ENCODE data around the gene TTC34. TPM values are rescaled to one million over a fixed set of nuclear protein-coding genes. Genes with fewer than 3 reads are reported as not detected.

TTC34 gene
- total and polyA plus RNA-seq, 10 of the 15 experiments (the other 5 are each of a cell fraction or from before 2014, with no cell fraction given): 0.03 to 0.49 (median 0.05) TPM; not detected in 2

GRCh38 chr1:2795926-2796325 is 5.6 kb downstream of the TTC34 start:
- TF ChIP-seq HSF1 (IDR thresholded peaks at IDR 0.05; ENCODE audit: low read depth, low read length) (no peak), SRF (IDR thresholded peaks at IDR 0.05; ENCODE audit: low read depth in 2 of 2, low read length in 2 of 2) (no peak), RBBP5 (conservative IDR thresholded peaks at IDR 0.05) (no peak), ZBED1 (IDR thresholded peaks at IDR 0.05; ENCODE audit: borderline replicate concordance) (no peak), EZH2 (IDR thresholded peaks at IDR 0.05; ENCODE audit: borderline replicate concordance, control insufficient read depth, low read depth, low read length) (no peak), MEF2B (IDR thresholded peaks at IDR 0.05; ENCODE audit: partially characterized antibody, poor library complexity, severe bottlenecking) (no peak), PAX5 (IDR thresholded peaks at IDR 0.05; ENCODE audit: borderline replicate concordance, low read depth, low read length) (no peak), ZBTB11 (CRISPR knock-in tag; IDR thresholded peaks at IDR 0.05) (no peak), SP1 (IDR thresholded peaks at IDR 0.05; ENCODE audit: low read depth, low read length) (no peak)
- TF ChIP-seq, protein P1, sequence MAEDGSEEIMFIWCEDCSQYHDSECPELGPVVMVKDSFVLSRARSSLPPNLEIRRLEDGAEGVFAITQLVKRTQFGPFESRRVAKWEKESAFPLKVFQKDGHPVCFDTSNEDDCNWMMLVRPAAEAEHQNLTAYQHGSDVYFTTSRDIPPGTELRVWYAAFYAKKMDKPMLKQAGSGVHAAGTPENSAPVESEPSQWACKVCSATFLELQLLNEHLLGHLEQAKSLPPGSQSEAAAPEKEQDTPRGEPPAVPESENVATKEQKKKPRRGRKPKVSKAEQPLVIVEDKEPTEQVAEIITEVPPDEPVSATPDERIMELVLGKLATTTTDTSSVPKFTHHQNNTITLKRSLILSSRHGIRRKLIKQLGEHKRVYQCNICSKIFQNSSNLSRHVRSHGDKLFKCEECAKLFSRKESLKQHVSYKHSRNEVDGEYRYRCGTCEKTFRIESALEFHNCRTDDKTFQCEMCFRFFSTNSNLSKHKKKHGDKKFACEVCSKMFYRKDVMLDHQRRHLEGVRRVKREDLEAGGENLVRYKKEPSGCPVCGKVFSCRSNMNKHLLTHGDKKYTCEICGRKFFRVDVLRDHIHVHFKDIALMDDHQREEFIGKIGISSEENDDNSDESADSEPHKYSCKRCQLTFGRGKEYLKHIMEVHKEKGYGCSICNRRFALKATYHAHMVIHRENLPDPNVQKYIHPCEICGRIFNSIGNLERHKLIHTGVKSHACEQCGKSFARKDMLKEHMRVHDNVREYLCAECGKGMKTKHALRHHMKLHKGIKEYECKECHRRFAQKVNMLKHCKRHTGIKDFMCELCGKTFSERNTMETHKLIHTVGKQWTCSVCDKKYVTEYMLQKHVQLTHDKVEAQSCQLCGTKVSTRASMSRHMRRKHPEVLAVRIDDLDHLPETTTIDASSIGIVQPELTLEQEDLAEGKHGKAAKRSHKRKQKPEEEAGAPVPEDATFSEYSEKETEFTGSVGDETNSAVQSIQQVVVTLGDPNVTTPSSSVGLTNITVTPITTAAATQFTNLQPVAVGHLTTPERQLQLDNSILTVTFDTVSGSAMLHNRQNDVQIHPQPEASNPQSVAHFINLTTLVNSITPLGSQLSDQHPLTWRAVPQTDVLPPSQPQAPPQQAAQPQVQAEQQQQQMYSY (CRISPR knock-in tag; IDR thresholded peaks at IDR 0.05): no peak
- WGBS (ENCODE audit: insufficient coverage, insufficient replicate concordance, low lambda C conversion rate, missing lambda C conversion rate): 18% methylated on average over 6 of the region's 6 CpGs
- BruUV-seq (replicated peaks): no TSS peak
- ChIA-PET SMC1A (ENCODE audit: uncharacterized antibody, unreplicated experiment) (no interaction called here), POLR2A (no interaction called here), RAD21 (ENCODE audit: unreplicated experiment) (no interaction called here), CTCF (no interaction called here)
- no peaks in the 10 kb centered on the region for H3K79me2 ChIP-seq (ENCODE audit: control insufficient read depth, insufficient read depth, low read length)
- in situ Hi-C loops (cut with MboI): loop anchor here (10.0 to 25.0 kb wide), 2 partner anchors 381 to 834 kb away; partner anchors contain the start of gene PEX10
- no peaks in the 10 kb centered on the region for H3K4me1 ChIP-seq (ENCODE audit: control insufficient read depth, insufficient read depth, low read length)
- H4K20me1 ChIP-seq (ENCODE audit: control insufficient read depth, insufficient read depth): no peaks in the 10 kb centered on the region
- H3K9ac ChIP-seq (ENCODE audit: control insufficient read depth, insufficient read depth, low read length): no peak overlapping the region
- ATAC-seq (no peak), FAIRE-seq (no peak), DNase-seq (ENCODE audit: low read depth, low spot score) (no peak)
- H3K4me3 ChIP-seq: no peak overlapping the region
- no peaks in the 10 kb centered on the region for H3K27me3 ChIP-seq (replicated peaks in 1 of 2; ENCODE audit: control insufficient read depth in 2 of 2, insufficient read depth in 2 of 2, low read length in 1 of 2)
- intact Hi-C loops (cut with micrococcal nuclease; ENCODE audit: unreplicated experiment): no loop called here
- peaks cover 1% of the 10 kb centered on the region; the same call in 2 of the 3 replicates for H3K9me3 ChIP-seq (replicated peaks; ENCODE audit: control insufficient read depth, insufficient read depth, low read length)
- no peak overlapping the region for H3K4me2 ChIP-seq (ENCODE audit: control insufficient read depth, insufficient read depth)
- H3K36me3 ChIP-seq (ENCODE audit: control insufficient read depth in 2 of 2, insufficient read depth in 2 of 2, low read length in 1 of 2): no peaks in the 10 kb centered on the region
- H2AFZ ChIP-seq (ENCODE audit: control insufficient read depth, low read depth, low read length): no peak overlapping the region
- no peak overlapping the region for H3K27ac ChIP-seq (ENCODE audit: control insufficient read depth, insufficient read depth)

All from GM12878 (cell line).